ENCODE measurements around the gene RBM19. TPM values are rescaled to one million over a fixed set of nuclear protein-coding genes. Genes with fewer than 3 reads are reported as not detected.
"Not testable (repeated sequence)": the region's sequence is repeated elsewhere in the genome, so short reads cannot be mapped to it uniquely, and the experiment has no call there.

RBM19 gene
- total RNA-seq, 2 donors from 2014 or later, result 39.9 to 54.3 TPM

DNA sequence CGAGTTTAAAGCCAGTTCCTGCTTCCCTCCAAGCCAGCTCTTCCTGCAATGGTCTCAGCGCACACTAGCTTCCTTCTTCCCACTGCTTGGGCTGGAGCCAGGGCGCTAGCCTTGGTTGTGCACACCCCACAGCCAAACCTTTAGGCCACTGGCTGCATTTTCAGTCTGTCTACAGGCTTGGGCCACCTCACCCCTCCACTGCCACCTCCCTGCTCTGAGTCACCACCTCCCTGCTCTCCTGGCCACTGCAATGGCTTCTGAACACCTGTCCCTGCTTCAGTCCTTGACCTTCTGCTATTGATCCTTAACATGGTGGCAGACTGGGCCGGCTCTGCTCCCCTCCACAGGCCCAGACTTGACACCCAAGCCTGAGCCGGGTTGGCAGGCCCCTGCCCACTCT is 151.1 kb downstream of the RBM19 start:
- DNase-seq (ENCODE audit: low spot score), result no peak
- Histone ChIP-seq H3K9me3 (no peaks in the 10 kb centered on the region), H3K27ac (no peak overlapping the region), H3K4me3 (no peak overlapping the region), H3K36me3 (no peaks in the 10 kb centered on the region), H3K4me1 (ENCODE audit: control insufficient read depth in 1 of 2, low read depth in 2 of 2) (no peaks in the 10 kb centered on the region), H3K27me3 (replicated peaks; ENCODE audit: insufficient read depth) (no peaks in the 10 kb centered on the region)
- TF ChIP-seq CTCF (IDR thresholded peaks at IDR 0.05), result no peak
- no peak for ATAC-seq (ENCODE audit: insufficient number of reproducible peaks, low FRiP score, low read depth)

- Histone ChIP-seq H3K27me3 (replicated peaks; ENCODE audit: insufficient read depth) (no peaks in the 10 kb centered on the region), H3K9me3 (no peaks in the 10 kb centered on the region), H3K4me1 (ENCODE audit: control insufficient read depth in 1 of 2, low read depth in 2 of 2) (no peaks in the 10 kb centered on the region), H3K27ac (no peak overlapping the region), H3K4me3 (no peak overlapping the region), H3K36me3 (no peaks in the 10 kb centered on the region)
- DNase-seq (ENCODE audit: low spot score), result no peak
- no peak for ATAC-seq (ENCODE audit: insufficient number of reproducible peaks, low FRiP score, low read depth)
- TF ChIP-seq CTCF (IDR thresholded peaks at IDR 0.05), result no peak
Observed at GRCh38 chr12:113813229-113813541, 152.9 kb downstream of the RBM19 start.

DNA sequence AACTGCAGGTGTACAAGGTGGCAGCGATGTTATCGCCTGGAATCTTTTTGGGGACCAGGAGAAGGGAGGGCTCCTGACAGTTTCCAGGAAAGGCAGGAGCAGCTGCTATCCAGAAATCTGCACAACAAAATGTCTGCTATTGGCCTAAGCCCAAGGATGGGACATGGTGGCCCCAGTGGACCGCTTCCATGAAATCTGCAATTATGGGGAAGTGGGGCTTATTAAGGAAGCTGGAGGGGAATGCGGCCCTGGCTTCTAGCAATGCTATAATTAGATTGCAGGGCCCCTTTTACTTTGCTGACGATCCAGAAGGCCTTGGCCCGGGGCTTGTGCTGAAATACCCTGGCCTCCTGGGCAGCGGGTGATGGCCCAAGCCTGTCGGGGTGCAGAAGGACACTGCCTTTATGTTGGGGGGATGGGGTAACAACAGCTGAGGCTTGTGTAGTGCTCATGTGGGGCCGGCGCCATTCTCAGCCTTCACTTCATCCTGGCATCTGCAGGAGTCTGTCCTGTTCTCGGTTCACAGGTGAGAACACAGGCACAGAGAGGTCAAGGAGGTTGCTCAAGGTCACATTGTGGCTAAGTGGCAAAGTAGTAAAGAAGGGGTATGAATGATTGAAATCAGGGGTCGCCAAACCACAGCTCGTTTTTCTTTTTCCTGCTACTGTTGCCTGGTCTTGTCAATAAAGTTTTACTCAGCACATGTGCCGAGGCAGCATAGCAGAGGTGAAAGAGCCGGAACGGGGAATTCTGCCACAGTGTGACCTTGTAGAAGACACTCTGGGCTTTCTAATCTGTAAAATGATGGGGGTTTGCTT is 153.5 kb downstream of the RBM19 start:
- Histone ChIP-seq H3K9me3 (no peaks in the 10 kb centered on the region), H3K4me1 (ENCODE audit: control insufficient read depth in 1 of 2, low read depth in 2 of 2) (no peaks in the 10 kb centered on the region), H3K4me3 (no peak overlapping the region), H3K27ac (no peak overlapping the region), H3K36me3 (no peaks in the 10 kb centered on the region), H3K27me3 (replicated peaks; ENCODE audit: insufficient read depth) (no peaks in the 10 kb centered on the region)
- TF ChIP-seq CTCF (IDR thresholded peaks at IDR 0.05), result no peak
- DNase-seq (ENCODE audit: low spot score) (no peak), ATAC-seq (ENCODE audit: insufficient number of reproducible peaks, low FRiP score, low read depth) (no peak)

DNA sequence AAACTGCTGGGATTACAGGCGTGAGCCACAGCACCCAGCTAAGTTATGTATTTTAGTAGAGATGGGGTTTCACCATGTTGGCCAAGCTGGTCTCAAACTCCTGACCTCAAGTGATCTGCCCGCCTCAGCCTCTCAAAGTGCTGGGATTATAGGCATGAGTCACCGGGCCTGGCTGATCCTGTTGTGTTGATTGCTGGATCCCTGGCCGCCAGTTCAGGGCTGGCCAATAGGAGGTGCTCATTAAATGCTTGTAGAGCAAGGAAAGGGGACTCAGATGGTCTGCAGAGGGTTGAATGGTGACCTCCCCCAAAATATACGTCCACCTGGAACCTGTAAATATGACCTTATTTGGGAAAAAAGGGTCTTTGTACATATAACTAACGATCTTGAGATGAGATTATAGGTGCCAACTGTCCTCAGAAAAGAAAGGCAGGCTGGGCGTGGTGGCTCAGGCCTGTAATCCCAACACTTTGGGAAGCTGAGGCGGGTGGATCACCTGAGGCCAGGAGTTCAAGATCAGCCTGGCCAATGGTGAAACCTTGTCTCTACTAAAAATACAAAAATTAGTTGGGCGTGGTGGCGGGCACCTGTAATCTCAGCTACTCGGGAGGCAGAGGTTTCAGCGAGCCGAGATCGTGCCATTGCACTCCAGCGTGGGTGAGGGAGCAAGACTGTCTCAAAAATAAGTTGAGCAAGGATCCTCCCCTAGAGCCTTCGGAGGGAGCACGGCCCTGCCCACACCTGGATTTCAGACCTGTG is 156.5 kb downstream of the RBM19 start:
- not testable (repeated sequence) for H3K27ac ChIP-seq; H3K9me3 ChIP-seq; ATAC-seq (ENCODE audit: insufficient number of reproducible peaks, low FRiP score, low read depth); H3K36me3 ChIP-seq; H3K4me3 ChIP-seq; DNase-seq (ENCODE audit: low spot score); H3K4me1 ChIP-seq (ENCODE audit: control insufficient read depth in 1 of 2, low read depth in 2 of 2); H3K27me3 ChIP-seq (replicated peaks; ENCODE audit: insufficient read depth)

DNA sequence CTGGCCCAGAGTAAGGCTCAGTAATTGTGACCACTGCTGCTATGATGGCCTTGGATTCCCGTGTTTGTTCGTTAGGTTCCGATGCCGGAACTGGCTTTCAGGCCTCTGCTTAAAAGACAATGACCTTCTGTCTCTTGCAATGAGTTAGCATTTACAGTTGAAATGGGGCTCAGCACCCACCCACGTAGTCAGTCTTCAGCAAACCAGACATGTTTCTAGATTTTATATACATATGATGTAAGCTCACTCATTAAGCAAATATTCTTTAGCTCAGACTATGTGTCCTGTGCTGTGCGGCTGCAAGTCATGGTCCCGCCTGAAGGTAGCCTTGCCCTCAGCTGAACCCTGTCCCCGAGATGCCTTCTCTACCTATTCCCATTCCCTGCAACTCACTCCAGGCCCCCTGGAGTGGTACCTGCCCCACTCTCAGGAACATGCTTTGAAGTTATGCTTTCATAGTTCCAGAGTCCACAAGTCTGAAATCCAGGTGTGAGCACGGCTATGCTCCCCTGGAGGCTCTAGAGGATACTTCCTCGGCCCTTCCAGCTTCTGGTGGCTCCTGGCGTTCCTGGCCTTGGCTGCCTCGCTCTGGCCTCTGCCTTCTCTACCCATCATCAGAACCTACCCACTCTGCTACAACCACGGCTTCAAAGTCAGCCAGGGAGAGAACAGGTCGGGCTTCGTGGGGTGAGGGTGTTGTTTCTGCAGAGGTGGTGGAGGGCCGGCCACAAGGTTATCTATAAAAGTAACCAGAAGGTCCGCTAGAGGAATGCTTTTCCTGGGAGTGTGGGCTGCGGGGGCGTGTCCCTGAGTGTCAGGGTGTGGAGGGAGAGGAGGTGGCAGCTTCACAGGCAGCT is 157.8 kb downstream of the RBM19 start:
- no peak for TF ChIP-seq CTCF (IDR thresholded peaks at IDR 0.05)

More for the DNA sequence above, 157.8 kb downstream of the RBM19 start:
- H3K27me3 ChIP-seq (replicated peaks; ENCODE audit: insufficient read depth), result no peaks in the 10 kb centered on the region
- no peaks in the 10 kb centered on the region for H3K36me3 ChIP-seq
- H3K9me3 ChIP-seq, result peaks cover 3% of the 10 kb centered on the region
- H3K4me3 ChIP-seq, result no peak overlapping the region
- ATAC-seq (ENCODE audit: insufficient number of reproducible peaks, low FRiP score, low read depth) (no peak), DNase-seq (ENCODE audit: low spot score) (no peak)
- H3K27ac ChIP-seq, result no peak overlapping the region
- no peaks in the 10 kb centered on the region for H3K4me1 ChIP-seq (ENCODE audit: control insufficient read depth in 1 of 2, low read depth in 2 of 2)
